ENCODE measurements around the gene MICAL2. TPM values are rescaled to one million over a fixed set of nuclear protein-coding genes. Genes with fewer than 3 reads are reported as not detected.
A peak's percentile ranks its signal among the peaks of the same experiment; 100 is the strongest.

Gene MICAL2
- total RNA-seq (26.8 TPM), polyA plus RNA-seq (17.3 TPM)
- long read RNA-seq, donor 1 = 0 reads
- long read RNA-seq, donor 2 = 0 reads
- long read RNA-seq, donor 3, transcript MICAL2-224 (2 exons, 581 nt) = major isoform, 5 of 5 reads
- long read RNA-seq, donor 3, partial matches to known transcripts = 0 of 5 reads
- long read RNA-seq, donor 3, other reads (novel, unspliced or antisense) = 0 of 5 reads
- long read RNA-seq, donor 4, partial matches to known transcripts = 0 of 3 reads
- long read RNA-seq, donor 4, other reads (novel, unspliced or antisense) = 0 of 3 reads
- long read RNA-seq, donor 5, partial matches to known transcripts = 0 of 3 reads
- long read RNA-seq, donor 5, other reads (novel, unspliced or antisense) = 0 of 3 reads
- long read RNA-seq, donor 6, partial matches to known transcripts = 0 of 3 reads
- long read RNA-seq, donor 6, other reads (novel, unspliced or antisense) = 0 of 3 reads
- long read RNA-seq, donor 7, partial matches to known transcripts = 0 of 1 reads
- long read RNA-seq, donor 7, other reads (novel, unspliced or antisense) = 0 of 1 reads
- long read RNA-seq, donor 8 = 0 reads
- long read RNA-seq, donor 9, partial matches to known transcripts = 0 of 2 reads
- long read RNA-seq, donor 9, other reads (novel, unspliced or antisense) = 0 of 2 reads
- long read RNA-seq, donor 10, partial matches to known transcripts = 0 of 1 reads
- long read RNA-seq, donor 10, other reads (novel, unspliced or antisense) = 0 of 1 reads

GRCh38 chr11:12110201-12110713 lies at the start of gene MICAL2:
Gene MICAL2, plus strand, starts transcription at chr11:12110590. Its CDS starts 51,566 bp downstream, at chr11:12162156.
- WGBS = 2% methylated on average over 56 of the region's 56 CpGs
- Histone ChIP-seq H3K4me3 (ENCODE audit: low read length in 2 of 2) (peak within 1 kb of the TSS; percentile 35 to 61), H3K27ac (ENCODE audit: low read depth in 1 of 2, low read length in 1 of 2) (peak within 1 kb of the TSS in 1 of 2 donors; percentile 48), H3K27me3 (ENCODE audit: control insufficient read depth in 2 of 2, insufficient read depth in 1 of 2, low read length in 1 of 2) (peaks cover 0 to 17% of the 10 kb centered on the region in 2 donors), H3K36me3 (ENCODE audit: control insufficient read depth in 2 of 2, insufficient read depth in 2 of 2, low read length in 1 of 2) (no peaks in the 10 kb centered on the region), H3K4me1 (ENCODE audit: control insufficient read depth in 2 of 2, insufficient read depth in 2 of 2, low read length in 2 of 2) (peaks cover 5 to 29% of the 10 kb centered on the region in 2 donors), H3K9me3 (ENCODE audit: control insufficient read depth in 2 of 2, insufficient read depth in 1 of 2, low read length in 1 of 2) (no peaks in the 10 kb centered on the region)
- peak in 7 of 9 donors; percentile 57 to 85 (median 69) for DNase-seq (ENCODE audit: low read depth in 6 of 9, low spot score in 9 of 9)

- no peaks in the 10 kb centered on the region for H3K27me3 ChIP-seq (ENCODE audit: control insufficient read depth in 2 of 2, insufficient read depth in 1 of 2, low read length in 1 of 2)
- H3K4me3 ChIP-seq (ENCODE audit: low read length in 2 of 2) = no peak overlapping the region
- 8% methylated on average over 9 of the region's 9 CpGs for WGBS
- peaks cover 0 to 9% of the 10 kb centered on the region in 2 donors for H3K9me3 ChIP-seq (ENCODE audit: control insufficient read depth in 2 of 2, insufficient read depth in 1 of 2, low read length in 1 of 2)
- peak overlapping the region; percentile 46 to 71 for H3K27ac ChIP-seq (ENCODE audit: low read depth in 1 of 2, low read length in 1 of 2)
- H3K36me3 ChIP-seq (ENCODE audit: control insufficient read depth in 2 of 2, insufficient read depth in 2 of 2, low read length in 1 of 2) = no peaks in the 10 kb centered on the region
- peak; percentile 30 to 83 (median 45) for DNase-seq (ENCODE audit: low read depth in 6 of 9, low spot score in 9 of 9)
- H3K4me1 ChIP-seq (ENCODE audit: control insufficient read depth in 2 of 2, insufficient read depth in 2 of 2, low read length in 2 of 2) = peaks cover 6 to 21% of the 10 kb centered on the region in 2 donors
Observed at GRCh38 chr11:12061851-12062560, 48.4 kb upstream of the MICAL2 start.

GRCh38 chr11:12063251-12063650 lies 47.1 kb upstream of the MICAL2 start:
- WGBS = 98% methylated on average over 2 of the region's 2 CpGs
- Histone ChIP-seq H3K4me3 (ENCODE audit: low read length in 2 of 2) (no peak overlapping the region), H3K4me1 (ENCODE audit: control insufficient read depth in 2 of 2, insufficient read depth in 2 of 2, low read length in 2 of 2) (peaks cover 6 to 22% of the 10 kb centered on the region in 2 donors), H3K27me3 (ENCODE audit: control insufficient read depth in 2 of 2, insufficient read depth in 1 of 2, low read length in 1 of 2) (no peaks in the 10 kb centered on the region), H3K9me3 (ENCODE audit: control insufficient read depth in 2 of 2, insufficient read depth in 1 of 2, low read length in 1 of 2) (peaks cover 0 to 4% of the 10 kb centered on the region in 2 donors), H3K36me3 (ENCODE audit: control insufficient read depth in 2 of 2, insufficient read depth in 2 of 2, low read length in 1 of 2) (no peaks in the 10 kb centered on the region), H3K27ac (ENCODE audit: low read depth in 1 of 2, low read length in 1 of 2) (no peak overlapping the region)
- no peak for DNase-seq (ENCODE audit: low read depth in 6 of 9, low spot score in 9 of 9)

GRCh38 chr11:12064136-12064953 lies 46.0 kb upstream of the MICAL2 start:
- 88% methylated on average over 7 of the region's 7 CpGs for WGBS
- Histone ChIP-seq H3K9me3 (ENCODE audit: control insufficient read depth in 2 of 2, insufficient read depth in 1 of 2, low read length in 1 of 2) (peaks cover 0 to 4% of the 10 kb centered on the region in 2 donors), H3K36me3 (ENCODE audit: control insufficient read depth in 2 of 2, insufficient read depth in 2 of 2, low read length in 1 of 2) (no peaks in the 10 kb centered on the region), H3K4me1 (ENCODE audit: control insufficient read depth in 2 of 2, insufficient read depth in 2 of 2, low read length in 2 of 2) (peaks cover 6 to 22% of the 10 kb centered on the region in 2 donors), H3K4me3 (ENCODE audit: low read length in 2 of 2) (no peak overlapping the region), H3K27me3 (ENCODE audit: control insufficient read depth in 2 of 2, insufficient read depth in 1 of 2, low read length in 1 of 2) (no peaks in the 10 kb centered on the region), H3K27ac (ENCODE audit: low read depth in 1 of 2, low read length in 1 of 2) (no peak overlapping the region)
- DNase-seq (ENCODE audit: low read depth in 6 of 9, low spot score in 9 of 9) = no peak

- WGBS = 96% methylated on average over 3 of the region's 3 CpGs
Observed at GRCh38 chr11:12064954-12065280, 45.5 kb upstream of the MICAL2 start.

GRCh38 chr11:12066056-12066798 lies 44.2 kb upstream of the MICAL2 start:
- H3K27me3 ChIP-seq (ENCODE audit: control insufficient read depth in 2 of 2, insufficient read depth in 1 of 2, low read length in 1 of 2) = no peaks in the 10 kb centered on the region
- WGBS = 95% methylated on average over 7 of the region's 7 CpGs
- no peak overlapping the region for H3K4me3 ChIP-seq (ENCODE audit: low read length in 2 of 2)
- peaks cover 0 to 4% of the 10 kb centered on the region in 2 donors for H3K9me3 ChIP-seq (ENCODE audit: control insufficient read depth in 2 of 2, insufficient read depth in 1 of 2, low read length in 1 of 2)
- no peaks in the 10 kb centered on the region for H3K36me3 ChIP-seq (ENCODE audit: control insufficient read depth in 2 of 2, insufficient read depth in 2 of 2, low read length in 1 of 2)
- no peak for DNase-seq (ENCODE audit: low read depth in 6 of 9, low spot score in 9 of 9)
- H3K4me1 ChIP-seq (ENCODE audit: control insufficient read depth in 2 of 2, insufficient read depth in 2 of 2, low read length in 2 of 2) = peaks cover 6 to 22% of the 10 kb centered on the region in 2 donors
- H3K27ac ChIP-seq (ENCODE audit: low read depth in 1 of 2, low read length in 1 of 2) = no peak overlapping the region

More at GRCh38 chr11:12064954-12065280, 45.5 kb upstream of the MICAL2 start:
- peaks cover 0 to 4% of the 10 kb centered on the region in 2 donors for H3K9me3 ChIP-seq (ENCODE audit: control insufficient read depth in 2 of 2, insufficient read depth in 1 of 2, low read length in 1 of 2)
- H3K27me3 ChIP-seq (ENCODE audit: control insufficient read depth in 2 of 2, insufficient read depth in 1 of 2, low read length in 1 of 2) = no peaks in the 10 kb centered on the region
- no peak overlapping the region for H3K4me3 ChIP-seq (ENCODE audit: low read length in 2 of 2)
- H3K36me3 ChIP-seq (ENCODE audit: control insufficient read depth in 2 of 2, insufficient read depth in 2 of 2, low read length in 1 of 2) = no peaks in the 10 kb centered on the region
- peaks cover 6 to 22% of the 10 kb centered on the region in 2 donors for H3K4me1 ChIP-seq (ENCODE audit: control insufficient read depth in 2 of 2, insufficient read depth in 2 of 2, low read length in 2 of 2)
- DNase-seq (ENCODE audit: low read depth in 6 of 9, low spot score in 9 of 9) = no peak
- no peak overlapping the region for H3K27ac ChIP-seq (ENCODE audit: low read depth in 1 of 2, low read length in 1 of 2)

GRCh38 chr11:12066799-12067508 lies 43.4 kb upstream of the MICAL2 start:
- 61% methylated on average over 8 of the region's 8 CpGs for WGBS
- no peak for DNase-seq (ENCODE audit: low read depth in 6 of 9, low spot score in 9 of 9)
- no peak overlapping the region for H3K27ac ChIP-seq (ENCODE audit: low read depth in 1 of 2, low read length in 1 of 2)

More at GRCh38 chr11:12066799-12067508, 43.4 kb upstream of the MICAL2 start:
- H3K4me3 ChIP-seq (ENCODE audit: low read length in 2 of 2) = no peak overlapping the region
- H3K9me3 ChIP-seq (ENCODE audit: control insufficient read depth in 2 of 2, insufficient read depth in 1 of 2, low read length in 1 of 2) = peaks cover 0 to 2% of the 10 kb centered on the region in 2 donors
- H3K27me3 ChIP-seq (ENCODE audit: control insufficient read depth in 2 of 2, insufficient read depth in 1 of 2, low read length in 1 of 2) = no peaks in the 10 kb centered on the region
- H3K4me1 ChIP-seq (ENCODE audit: control insufficient read depth in 2 of 2, insufficient read depth in 2 of 2, low read length in 2 of 2) = peaks cover 2 to 15% of the 10 kb centered on the region in 2 donors
- H3K36me3 ChIP-seq (ENCODE audit: control insufficient read depth in 2 of 2, insufficient read depth in 2 of 2, low read length in 1 of 2) = no peaks in the 10 kb centered on the region

Measured in thymus (tissue), 14 donors.